Tibial artery (tissue), 4 donors: ENCODE results near the gene TTC13.

Source experiments
- DNase-seq, 2 donors: peaks; one replicate each; pipeline ENCODE4 v3.0.0-alpha.2; 2019
- H3K27ac ChIP-seq, 2 donors: fragments of 200-600 bp; sonication (generic) in 1 of 2; 1 replicate in 1 of 2; 2 replicates in 1 of 2; pipeline ENCODE4 v1.5.1; 2018 to 2019; ENCODE audit warnings: mild to moderate bottlenecking in 1 of 2
- H3K27me3 ChIP-seq, 2 donors: fragments of 200-600 bp; sonication (generic) in 1 of 2; one replicate each; pipeline versions ENCODE4 v1.5.1 to v1.6.0; 2016 to 2019
- H3K36me3 ChIP-seq, 3 donors: fragments of 200-600 bp; sonication (generic) in 2 of 3; one replicate each; pipeline ENCODE4 v1.5.1; 2016 to 2019; ENCODE audit warnings: mild to moderate bottlenecking in 2 of 3
- H3K4me1 ChIP-seq, 4 donors: fragments of 200-600 bp; sonication (generic) in 2 of 4; 1 replicate in 3 of 4; 2 replicates in 1 of 4; pipeline ENCODE4 v1.5.1; 2016 to 2019
- H3K4me3 ChIP-seq, 2 donors: fragments of 200-600 bp; sonication (generic) in 1 of 2; 1 replicate in 1 of 2; 2 replicates in 1 of 2; pipeline ENCODE4 v1.5.1; 2018 to 2019; ENCODE audit warnings: mild to moderate bottlenecking in 2 of 2
- H3K9me3 ChIP-seq, 3 donors: fragments of 200-600 bp; sonication (generic) in 1 of 3; one replicate each; pipeline ENCODE4 v1.5.1; 2016 to 2019
- intact Hi-C: fragments of 100-400 bp; cut with DNase I; formaldehyde crosslinking; loops from one replicate; pipeline ENCODE4 v1.15.0; 2023; ENCODE audit warnings: low total_unique reads
- TF ChIP-seq, protein P1 (sequence below), 2 experiments: fragments of 200-600 bp in 1 of 2; fragments of 450-650 bp in 1 of 2; IDR thresholded peaks; one replicate each; pipeline ENCODE4 v1.5.1; 2017 to 2019; ENCODE audit warnings: antibody characterized with exemption in 2 of 2, mild to moderate bottlenecking in 1 of 2, moderate library complexity in 1 of 2

The TTC13 gene

DNA sequence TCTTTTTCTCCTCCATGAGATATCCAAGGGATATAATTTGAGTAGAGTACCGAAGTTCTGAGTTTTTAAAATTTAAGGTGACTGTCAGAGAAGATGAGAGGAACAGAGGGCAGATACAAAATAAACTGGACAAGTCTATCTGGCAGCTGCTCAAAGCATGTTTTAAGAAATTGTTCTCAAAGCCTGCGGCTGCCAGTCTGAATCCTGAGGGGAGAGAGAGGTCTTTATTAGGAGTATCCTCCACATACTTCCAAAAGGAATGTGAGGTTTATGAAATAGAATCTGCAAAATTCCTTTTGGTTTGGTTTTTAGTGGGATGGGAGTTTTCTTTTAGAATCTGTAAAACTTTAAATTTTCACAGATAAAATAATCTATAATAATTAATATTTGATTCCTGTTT, 41.3 kb downstream of the TTC13 start:
- TF ChIP-seq, protein P1, sequence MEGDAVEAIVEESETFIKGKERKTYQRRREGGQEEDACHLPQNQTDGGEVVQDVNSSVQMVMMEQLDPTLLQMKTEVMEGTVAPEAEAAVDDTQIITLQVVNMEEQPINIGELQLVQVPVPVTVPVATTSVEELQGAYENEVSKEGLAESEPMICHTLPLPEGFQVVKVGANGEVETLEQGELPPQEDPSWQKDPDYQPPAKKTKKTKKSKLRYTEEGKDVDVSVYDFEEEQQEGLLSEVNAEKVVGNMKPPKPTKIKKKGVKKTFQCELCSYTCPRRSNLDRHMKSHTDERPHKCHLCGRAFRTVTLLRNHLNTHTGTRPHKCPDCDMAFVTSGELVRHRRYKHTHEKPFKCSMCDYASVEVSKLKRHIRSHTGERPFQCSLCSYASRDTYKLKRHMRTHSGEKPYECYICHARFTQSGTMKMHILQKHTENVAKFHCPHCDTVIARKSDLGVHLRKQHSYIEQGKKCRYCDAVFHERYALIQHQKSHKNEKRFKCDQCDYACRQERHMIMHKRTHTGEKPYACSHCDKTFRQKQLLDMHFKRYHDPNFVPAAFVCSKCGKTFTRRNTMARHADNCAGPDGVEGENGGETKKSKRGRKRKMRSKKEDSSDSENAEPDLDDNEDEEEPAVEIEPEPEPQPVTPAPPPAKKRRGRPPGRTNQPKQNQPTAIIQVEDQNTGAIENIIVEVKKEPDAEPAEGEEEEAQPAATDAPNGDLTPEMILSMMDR (IDR thresholded peaks at IDR 0.05), result no peak
- intact Hi-C loops, result no loop called here

DNA sequence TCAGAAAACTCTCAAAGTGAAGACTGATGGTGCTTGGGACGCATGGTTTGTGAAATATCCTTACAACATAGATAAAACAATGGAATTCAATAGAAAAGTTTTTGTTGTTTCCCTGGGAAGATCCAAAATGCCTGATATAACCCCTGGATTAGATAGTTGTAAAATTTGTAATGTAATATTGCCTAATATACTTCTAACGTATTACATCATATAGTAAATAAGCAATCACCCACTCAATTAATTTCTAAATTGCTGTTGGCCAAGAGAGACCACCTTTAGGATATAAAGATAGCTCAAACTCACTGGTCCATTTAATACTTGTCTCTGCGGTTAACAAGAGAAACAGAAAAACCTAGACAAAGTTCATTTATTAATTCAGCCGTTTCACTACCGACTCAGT, 42.2 kb downstream of the TTC13 start:
- Histone ChIP-seq H3K9me3 (no peaks in the 10 kb centered on the region), H3K36me3 (peaks cover 0 to 16% (median 7%) of the 10 kb centered on the region in 3 donors), H3K27me3 (no peaks in the 10 kb centered on the region), H3K4me1 (peaks cover 0 to 35% (median 18%) of the 10 kb centered on the region in 4 donors), H3K27ac (no peak overlapping the region), H3K4me3 (no peak overlapping the region)
- TF ChIP-seq, protein P1 (IDR thresholded peaks at IDR 0.05), result no peak
- intact Hi-C loops, result no loop called here
- DNase-seq, result no peak

More for the DNA sequence above, 41.3 kb downstream of the TTC13 start:
- H3K27ac ChIP-seq, result no peak overlapping the region
- no peaks in the 10 kb centered on the region for H3K9me3 ChIP-seq
- peaks cover 0 to 39% (median 18%) of the 10 kb centered on the region in 4 donors for H3K4me1 ChIP-seq
- peaks cover 0 to 10% (median 5%) of the 10 kb centered on the region in 3 donors for H3K36me3 ChIP-seq
- DNase-seq, result no peak
- H3K4me3 ChIP-seq, result no peak overlapping the region
- no peaks in the 10 kb centered on the region for H3K27me3 ChIP-seq

DNA sequence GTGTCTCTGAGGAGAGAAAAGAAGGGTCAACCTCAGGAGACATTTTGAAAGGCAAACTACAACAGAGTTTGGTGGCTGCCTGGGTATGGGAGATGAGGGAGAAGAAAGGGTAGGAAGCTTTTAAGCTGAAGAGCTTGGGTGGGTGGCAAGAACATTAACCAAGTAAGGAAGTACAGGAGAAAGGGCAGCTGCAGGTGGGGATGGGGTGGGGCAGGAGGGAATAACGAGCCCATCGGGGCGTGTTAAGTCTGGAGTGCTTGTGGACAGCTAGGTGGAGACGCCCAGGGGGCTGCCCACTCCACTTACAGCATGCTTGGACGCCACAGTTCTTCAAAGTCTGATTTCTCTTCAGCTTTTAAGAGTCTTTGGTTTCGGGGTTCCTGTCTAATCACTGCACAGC, 42.8 kb downstream of the TTC13 start:
- TF ChIP-seq, protein P1 (IDR thresholded peaks at IDR 0.05), result no peak

DNA sequence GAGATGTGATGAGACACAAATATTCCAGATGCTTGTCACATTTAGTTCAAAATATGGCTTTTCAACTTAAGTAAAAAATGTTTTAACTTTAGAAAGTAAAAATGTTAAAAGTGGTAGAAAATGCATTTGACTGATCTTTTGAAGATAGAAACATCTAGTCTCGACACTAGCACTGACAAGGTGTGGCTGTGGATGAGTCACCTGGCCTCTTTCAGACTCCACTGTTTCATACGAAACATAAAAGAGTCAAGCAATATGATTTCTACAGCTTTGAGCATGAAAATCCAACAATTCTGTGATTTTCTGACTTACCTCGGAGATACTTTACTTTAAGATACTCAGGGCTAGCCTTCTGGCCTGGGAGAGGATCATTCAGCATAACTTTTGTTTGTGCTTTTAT, 47.7 kb downstream of the TTC13 start:
- TF ChIP-seq, protein P1 (IDR thresholded peaks at IDR 0.05), result no peak
- no peaks in the 10 kb centered on the region for H3K9me3 ChIP-seq
- DNase-seq, result no peak
- H3K27me3 ChIP-seq, result no peaks in the 10 kb centered on the region
- intact Hi-C loops, result no loop called here
- no peaks in the 10 kb centered on the region for H3K4me1 ChIP-seq
- H3K27ac ChIP-seq, result no peak overlapping the region
- no peak overlapping the region for H3K4me3 ChIP-seq
- H3K36me3 ChIP-seq, result peaks cover 23 to 53% (median 38%) of the 10 kb centered on the region in 3 donors

More for the DNA sequence above, 42.8 kb downstream of the TTC13 start:
- Histone ChIP-seq H3K36me3 (peaks cover 0 to 22% (median 7%) of the 10 kb centered on the region in 3 donors), H3K9me3 (no peaks in the 10 kb centered on the region), H3K27ac (no peak overlapping the region), H3K4me3 (no peak overlapping the region), H3K27me3 (no peaks in the 10 kb centered on the region), H3K4me1 (peaks cover 0 to 29% (median 13%) of the 10 kb centered on the region in 4 donors)
- no peak for DNase-seq
- intact Hi-C loops, result no loop called here

DNA sequence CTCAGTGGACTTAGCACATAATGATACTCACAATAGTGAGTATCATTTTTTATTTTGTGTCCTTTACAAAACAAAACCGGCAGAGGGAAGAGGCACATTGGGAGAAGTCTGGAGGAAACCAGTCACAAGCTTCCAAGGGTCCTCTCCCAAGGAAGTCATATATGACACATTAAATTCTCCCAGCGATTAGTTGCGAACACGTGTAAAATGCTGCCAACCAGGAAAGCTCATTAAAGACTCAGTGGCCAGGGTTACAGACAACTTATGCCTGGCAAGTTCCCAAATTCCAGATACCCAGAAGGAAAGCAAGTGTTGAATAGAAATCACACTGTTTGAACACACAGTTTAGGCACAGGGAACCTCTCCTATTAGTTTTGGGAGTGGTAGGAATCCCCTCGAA, 52.5 kb downstream of the TTC13 start:
- TF ChIP-seq, protein P1 (IDR thresholded peaks at IDR 0.05), result no peak
- no peak overlapping the region for H3K27ac ChIP-seq
- no peaks in the 10 kb centered on the region for H3K9me3 ChIP-seq
- no peak for DNase-seq
- intact Hi-C loops, result loop anchor here (5.0 kb wide), 1 partner anchor 51 kb away; the partner anchor contains the start of genes ARV1 and TTC13
- H3K4me1 ChIP-seq, result no peaks in the 10 kb centered on the region
- H3K36me3 ChIP-seq, result peaks cover 45 to 73% (median 47%) of the 10 kb centered on the region in 3 donors
- no peak overlapping the region for H3K4me3 ChIP-seq
- no peaks in the 10 kb centered on the region for H3K27me3 ChIP-seq

DNA sequence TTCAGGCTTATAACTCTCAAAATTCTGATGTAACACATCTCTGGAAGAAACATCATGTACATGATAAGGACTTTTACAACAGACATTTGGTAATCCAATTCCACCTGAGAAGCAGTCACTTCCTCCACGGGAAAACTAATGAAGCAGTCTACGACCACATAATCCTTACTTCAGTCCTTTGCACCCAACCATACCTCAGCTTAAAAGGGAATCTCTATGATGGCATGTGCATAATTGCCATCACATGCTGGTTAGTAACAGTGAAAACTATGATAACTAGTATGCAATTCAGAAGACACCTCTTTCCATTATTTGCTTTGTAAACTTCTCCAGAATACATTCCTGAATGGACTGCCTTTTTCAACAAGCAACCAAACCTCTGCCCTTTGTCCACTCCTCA, 53.1 kb downstream of the TTC13 start:
- intact Hi-C loops, result loop anchor here (5.0 kb wide), 1 partner anchor 52 kb away; the partner anchor contains the start of genes ARV1 and TTC13
- Histone ChIP-seq H3K4me3 (no peak overlapping the region), H3K4me1 (no peaks in the 10 kb centered on the region), H3K27ac (no peak overlapping the region), H3K27me3 (no peaks in the 10 kb centered on the region), H3K9me3 (no peaks in the 10 kb centered on the region), H3K36me3 (peaks cover 46 to 67% (median 50%) of the 10 kb centered on the region in 3 donors)
- TF ChIP-seq, protein P1 (IDR thresholded peaks at IDR 0.05), result no peak
- no peak for DNase-seq
